ENCODE measurements around the gene CSKMT. TPM values are rescaled to one million over a fixed set of nuclear protein-coding genes. Genes with fewer than 3 reads are reported as not detected.

The CSKMT gene
- total and polyA plus RNA-seq, 11 donors = 0.38 to 8.7 (median 4.4) TPM

GRCh38 chr11:62707277-62707861, 42.3 kb downstream of the CSKMT start, which contains the start of the genes BSCL2 and GNG3:
Gene BSCL2 (minus strand): TSS chr11:62707424. CDS start chr11:62707195, 229 bp downstream.
Gene GNG3 (plus strand): TSS chr11:62707676. CDS start chr11:62708296, 620 bp downstream.
- peaks cover 0 to 61% (median 34%) of the 10 kb centered on the region in 12 donors for H3K4me1 ChIP-seq
- ATAC-seq = no peak
- peak in 2 of 5 donors; percentile 24 to 45 for DNase-seq
- H3K27me3 ChIP-seq = no peaks in the 10 kb centered on the region
- H3K36me3 ChIP-seq = peaks cover 0 to 34% (median 22%) of the 10 kb centered on the region in 9 donors
- 79 to 91% (median 83%) methylated on average over 9 to 10 of the region's 10 CpGs for WGBS, 4 donors
- TF ChIP-seq POLR2A (IDR thresholded peaks at IDR 0.05) = no peak
- peak within 1 kb of the TSS; percentile 63 to 89 (median 78) for H3K4me3 ChIP-seq
- peak within 1 kb of the TSS; percentile 71 to 99 (median 95) for H3K27ac ChIP-seq
- no peaks in the 10 kb centered on the region for H3K9me3 ChIP-seq
- intact Hi-C loops (cut with DNase I) = loop anchor here in 2 of 10 donors (5.0 kb wide), 2 partner anchors 35 to 40 kb away; partner anchors contain the start of genes C11orf98 (in 1 of the 2), CSKMT (in 1 of the 2), LBHD1 (in 1 of the 2) and UQCC3 (in 1 of the 2)

- Histone ChIP-seq H3K4me3 (peak overlapping the region in 9 of 12 donors; percentile 44 to 75 (median 64)), H3K27me3 (no peaks in the 10 kb centered on the region), H3K9me3 (no peaks in the 10 kb centered on the region), H3K36me3 (peaks cover 0 to 38% (median 31%) of the 10 kb centered on the region in 9 donors), H3K27ac (peak overlapping the region in 10 of 12 donors; percentile 87 to 99 (median 96)), H3K4me1 (peaks cover 0 to 69% (median 41%) of the 10 kb centered on the region in 12 donors)
- 70 to 78% (median 71%) methylated on average over 5 of the region's 5 CpGs for WGBS, 4 donors
- no peak for TF ChIP-seq POLR2A (IDR thresholded peaks at IDR 0.05)
- TF ChIP-seq, protein P1, sequence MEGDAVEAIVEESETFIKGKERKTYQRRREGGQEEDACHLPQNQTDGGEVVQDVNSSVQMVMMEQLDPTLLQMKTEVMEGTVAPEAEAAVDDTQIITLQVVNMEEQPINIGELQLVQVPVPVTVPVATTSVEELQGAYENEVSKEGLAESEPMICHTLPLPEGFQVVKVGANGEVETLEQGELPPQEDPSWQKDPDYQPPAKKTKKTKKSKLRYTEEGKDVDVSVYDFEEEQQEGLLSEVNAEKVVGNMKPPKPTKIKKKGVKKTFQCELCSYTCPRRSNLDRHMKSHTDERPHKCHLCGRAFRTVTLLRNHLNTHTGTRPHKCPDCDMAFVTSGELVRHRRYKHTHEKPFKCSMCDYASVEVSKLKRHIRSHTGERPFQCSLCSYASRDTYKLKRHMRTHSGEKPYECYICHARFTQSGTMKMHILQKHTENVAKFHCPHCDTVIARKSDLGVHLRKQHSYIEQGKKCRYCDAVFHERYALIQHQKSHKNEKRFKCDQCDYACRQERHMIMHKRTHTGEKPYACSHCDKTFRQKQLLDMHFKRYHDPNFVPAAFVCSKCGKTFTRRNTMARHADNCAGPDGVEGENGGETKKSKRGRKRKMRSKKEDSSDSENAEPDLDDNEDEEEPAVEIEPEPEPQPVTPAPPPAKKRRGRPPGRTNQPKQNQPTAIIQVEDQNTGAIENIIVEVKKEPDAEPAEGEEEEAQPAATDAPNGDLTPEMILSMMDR (IDR thresholded peaks at IDR 0.05) = no peak
- intact Hi-C loops (cut with DNase I) = loop anchor here in 2 of 10 donors (5.0 kb wide), 2 partner anchors 36 to 41 kb away; partner anchors contain the start of genes C11orf98 (in 1 of the 2), CSKMT (in 1 of the 2), LBHD1 (in 1 of the 2) and UQCC3 (in 1 of the 2)
- DNase-seq (peak in 1 of 5 donors; percentile 23), ATAC-seq (no peak)
These were observed 43.3 kb downstream of the CSKMT start for GRCh38 chr11:62708392-62708791.

DNA sequence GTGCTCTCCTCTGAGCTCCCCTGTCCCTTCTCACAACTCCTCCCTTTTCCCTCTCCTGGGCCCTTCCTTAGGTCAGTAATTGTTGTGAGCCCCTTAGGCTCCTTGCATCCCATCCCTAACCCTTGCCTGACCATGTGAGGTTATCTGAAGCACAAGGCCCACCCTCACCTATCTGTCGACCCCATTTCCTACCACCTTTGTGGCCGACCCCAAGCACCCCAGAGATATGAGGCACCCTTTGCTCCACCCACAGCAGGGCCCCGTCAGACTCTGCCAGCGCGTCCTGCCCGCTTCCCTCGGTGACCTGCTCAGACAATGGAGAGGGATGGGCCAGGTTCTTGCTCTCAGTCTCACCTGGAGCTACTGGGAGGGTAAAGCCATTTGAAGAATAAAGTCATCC, 43.7 kb downstream of the CSKMT start:
- ATAC-seq = peak in 1 of 4 donors; percentile 1

GRCh38 chr11:62709247-62710000, 44.3 kb downstream of the CSKMT start:
- WGBS, 4 donors = 1 to 3% (median 1%) methylated on average over 29 to 47 of the region's 47 CpGs
- H3K4me3 ChIP-seq = peak overlapping the region; percentile 38 to 75 (median 64)
- H3K36me3 ChIP-seq = peaks cover 0 to 46% (median 41%) of the 10 kb centered on the region in 9 donors
- no peaks in the 10 kb centered on the region for H3K27me3 ChIP-seq
- peak overlapping the region; percentile 90 to 99 (median 97) for H3K27ac ChIP-seq
- ATAC-seq = peak; percentile 84 to 92 (median 88)
- peaks cover 0 to 72% (median 45%) of the 10 kb centered on the region in 12 donors for H3K4me1 ChIP-seq
- TF ChIP-seq POLR2A (IDR thresholded peaks at IDR 0.05) = peak in 1 of 2 donors; percentile 63
- TF ChIP-seq, protein P1 (IDR thresholded peaks at IDR 0.05) = peak in 4 of 12 donors; percentile 8 to 50 (median 26)
- peak; percentile 97 to 99 (median 98) for DNase-seq
- intact Hi-C loops (cut with DNase I) = loop anchor here in 2 of 10 donors (1.0 to 5.0 kb wide), 4 partner anchors 17 to 42 kb away; partner anchors contain the start of genes C11orf98 (in 1 of the 2), CSKMT (in 1 of the 2), HNRNPUL2 (in 1 of the 2) and LBHD1 (in 1 of the 2)
- H3K9me3 ChIP-seq = no peaks in the 10 kb centered on the region

More for the DNA sequence above, 43.7 kb downstream of the CSKMT start:
- peak overlapping the region; percentile 38 to 75 (median 64) for H3K4me3 ChIP-seq
- peak overlapping the region; percentile 87 to 99 (median 96) for H3K27ac ChIP-seq
- peak in 2 of 5 donors; percentile 28 to 30 for DNase-seq
- no peaks in the 10 kb centered on the region for H3K9me3 ChIP-seq
- 5 to 7% (median 6%) methylated on average over 7 of the region's 7 CpGs for WGBS, 4 donors
- H3K36me3 ChIP-seq = peaks cover 0 to 40% (median 35%) of the 10 kb centered on the region in 9 donors
- intact Hi-C loops (cut with DNase I) = loop anchor here in 2 of 10 donors (1.0 to 5.0 kb wide), 4 partner anchors 18 to 41 kb away; partner anchors contain the start of genes C11orf98 (in 1 of the 2), CSKMT (in 1 of the 2), HNRNPUL2 (in 1 of the 2) and LBHD1 (in 1 of the 2)
- H3K4me1 ChIP-seq = peaks cover 0 to 67% (median 43%) of the 10 kb centered on the region in 12 donors
- H3K27me3 ChIP-seq = no peaks in the 10 kb centered on the region
- TF ChIP-seq POLR2A (IDR thresholded peaks at IDR 0.05) = no peak
- TF ChIP-seq, protein P1 (IDR thresholded peaks at IDR 0.05) = no peak
